Glutamatergic neuron (in vitro differentiated cells): ENCODE measurements around the gene SPATA9. TPM values are rescaled to one million over a fixed set of nuclear protein-coding genes. Genes with fewer than 3 reads are reported as not detected.

Experiments
- DNase-seq: peaks from one replicate; pipeline ENCODE4 v3.0.0; 2022
- H3K27ac Mint-ChIP-seq: one replicate; pipeline ENCODE4 v1.8.0; 2020; ENCODE audit warnings: mild to moderate bottlenecking, mixed read lengths, inconsistent platforms; ENCODE audit not compliant: unreplicated experiment
- H3K27me3 Mint-ChIP-seq: one replicate; pipeline ENCODE4 v1.8.0; 2020; ENCODE audit warnings: mild to moderate bottlenecking, moderate library complexity, mixed read lengths, inconsistent platforms; ENCODE audit not compliant: unreplicated experiment
- H3K36me3 Mint-ChIP-seq: one replicate; pipeline ENCODE4 v1.8.0; 2020; ENCODE audit warnings: mild to moderate bottlenecking, mixed read lengths, inconsistent platforms; ENCODE audit not compliant: unreplicated experiment
- H3K4me1 Mint-ChIP-seq: one replicate; pipeline ENCODE4 v1.8.0; 2020; ENCODE audit warnings: mild to moderate bottlenecking, low read depth, mixed read lengths, inconsistent platforms; ENCODE audit not compliant: unreplicated experiment
- H3K4me3 Mint-ChIP-seq: one replicate; pipeline ENCODE4 v1.8.0; 2020; ENCODE audit warnings: mild to moderate bottlenecking, mixed read lengths, inconsistent platforms; ENCODE audit not compliant: unreplicated experiment
- H3K9me3 Mint-ChIP-seq: one replicate; pipeline ENCODE4 v1.8.0; 2020; ENCODE audit warnings: mild to moderate bottlenecking, moderate library complexity, mixed read lengths, inconsistent platforms; ENCODE audit not compliant: unreplicated experiment
- CTCF ChIP-seq: fragments of 200-600 bp; sonication (generic); IDR thresholded peaks from one replicate; pipeline ENCODE4 v1.5.0; 2021; ENCODE audit not compliant: partially characterized antibody, unreplicated experiment
- total RNA-seq: library from RNA; stranded (reverse); fragmentation: NEBNext Ultra II Directional; extraction: Animal tissue kit (Norgen Biotek cat#: 25700); gene quantifications from one replicate; pipeline ENCODE4 v1.2.1, GENCODE V29; 2021; ENCODE audit not compliant: unreplicated experiment

SPATA9 gene
- total RNA-seq, 1 donor from 2014 or later, result not detected

GRCh38 chr5:95686651-95687050 lies 3.9 kb upstream of the SPATA9 start:
- H3K27ac Mint-ChIP-seq, result no peak overlapping the region
- TF ChIP-seq CTCF, result no peak
- DNase-seq, result no peak
- no peak overlapping the region for H3K4me3 Mint-ChIP-seq
- no peaks in the 10 kb centered on the region for H3K27me3 Mint-ChIP-seq
- no peaks in the 10 kb centered on the region for H3K36me3 Mint-ChIP-seq
- H3K9me3 Mint-ChIP-seq, result no peaks in the 10 kb centered on the region
- peaks cover 3% of the 10 kb centered on the region for H3K4me1 Mint-ChIP-seq

DNA sequence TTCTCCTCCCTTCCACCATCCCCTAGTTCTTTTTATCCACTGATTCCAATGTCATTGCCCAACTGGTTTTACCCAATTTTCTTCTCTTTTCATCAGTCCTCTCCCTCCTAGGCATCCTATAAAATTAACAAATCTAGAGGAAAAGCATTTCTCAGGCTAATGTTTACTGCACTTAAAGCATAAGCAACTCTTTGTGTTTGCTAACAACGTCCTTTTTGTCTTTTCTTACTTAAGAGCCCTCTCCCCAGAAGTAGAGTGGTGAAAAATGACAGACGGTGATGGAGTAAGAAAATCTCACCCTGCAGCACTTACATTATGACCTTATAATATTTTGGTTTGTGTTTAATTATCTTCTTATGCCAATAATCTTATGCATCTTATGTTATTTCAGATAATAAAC lies 1.6 kb upstream of the SPATA9 start:
- peaks cover 3% of the 10 kb centered on the region for H3K4me1 Mint-ChIP-seq
- H3K27me3 Mint-ChIP-seq, result no peaks in the 10 kb centered on the region
- H3K9me3 Mint-ChIP-seq, result no peaks in the 10 kb centered on the region
- no peak for DNase-seq
- no peak overlapping the region for H3K4me3 Mint-ChIP-seq
- TF ChIP-seq CTCF, result no peak
- no peak overlapping the region for H3K27ac Mint-ChIP-seq
- no peaks in the 10 kb centered on the region for H3K36me3 Mint-ChIP-seq

GRCh38 chr5:95673081-95673480 lies 9.7 kb downstream of the SPATA9 start:
- peak overlapping the region; percentile 18 for H3K4me3 Mint-ChIP-seq
- no peak for TF ChIP-seq CTCF
- peaks cover 10% of the 10 kb centered on the region for H3K4me1 Mint-ChIP-seq
- H3K27ac Mint-ChIP-seq, result peak overlapping the region; percentile 71
- H3K36me3 Mint-ChIP-seq, result no peaks in the 10 kb centered on the region
- no peaks in the 10 kb centered on the region for H3K27me3 Mint-ChIP-seq
- peaks cover 2% of the 10 kb centered on the region for H3K9me3 Mint-ChIP-seq
- DNase-seq, result peak; percentile 24

DNA sequence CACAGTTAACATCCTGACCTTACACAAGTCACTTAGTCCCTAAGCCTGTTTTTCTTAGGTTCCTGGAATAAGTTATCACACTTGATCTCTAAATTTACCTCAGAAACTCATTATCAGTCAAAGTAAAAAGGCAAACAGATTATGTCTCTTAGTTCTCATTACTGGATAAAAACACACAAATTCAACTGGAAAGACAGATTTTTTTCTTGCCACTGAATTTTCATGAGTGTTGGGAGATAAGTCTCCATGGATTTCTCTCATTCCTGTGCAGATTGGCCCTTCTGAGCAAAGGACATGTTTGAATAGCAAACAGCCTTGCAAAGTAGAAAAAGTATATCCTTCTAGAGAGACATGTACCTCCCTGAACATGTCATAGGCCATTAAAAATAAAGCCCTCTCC lies 10.2 kb downstream of the SPATA9 start:
- peaks cover 4% of the 10 kb centered on the region for H3K9me3 Mint-ChIP-seq
- no peaks in the 10 kb centered on the region for H3K36me3 Mint-ChIP-seq
- peaks cover 10% of the 10 kb centered on the region for H3K4me1 Mint-ChIP-seq
- no peaks in the 10 kb centered on the region for H3K27me3 Mint-ChIP-seq
- H3K27ac Mint-ChIP-seq, result no peak overlapping the region
- no peak for TF ChIP-seq CTCF
- DNase-seq, result no peak
- H3K4me3 Mint-ChIP-seq, result no peak overlapping the region

GRCh38 chr5:95671826-95672225 lies 11.0 kb downstream of the SPATA9 start:
- DNase-seq, result no peak
- H3K9me3 Mint-ChIP-seq, result peaks cover 4% of the 10 kb centered on the region
- H3K4me3 Mint-ChIP-seq, result no peak overlapping the region
- no peaks in the 10 kb centered on the region for H3K27me3 Mint-ChIP-seq
- peaks cover 10% of the 10 kb centered on the region for H3K4me1 Mint-ChIP-seq
- H3K36me3 Mint-ChIP-seq, result no peaks in the 10 kb centered on the region
- no peak overlapping the region for H3K27ac Mint-ChIP-seq
- no peak for TF ChIP-seq CTCF
